Measurements from ENCODE around the gene EDIL3. TPM values are rescaled to one million over a fixed set of nuclear protein-coding genes. Genes with fewer than 3 reads are reported as not detected.

Gene EDIL3
- total and polyA plus RNA-seq, 4 donors = 8.3 to 66.0 (median 11.0) TPM

DNA sequence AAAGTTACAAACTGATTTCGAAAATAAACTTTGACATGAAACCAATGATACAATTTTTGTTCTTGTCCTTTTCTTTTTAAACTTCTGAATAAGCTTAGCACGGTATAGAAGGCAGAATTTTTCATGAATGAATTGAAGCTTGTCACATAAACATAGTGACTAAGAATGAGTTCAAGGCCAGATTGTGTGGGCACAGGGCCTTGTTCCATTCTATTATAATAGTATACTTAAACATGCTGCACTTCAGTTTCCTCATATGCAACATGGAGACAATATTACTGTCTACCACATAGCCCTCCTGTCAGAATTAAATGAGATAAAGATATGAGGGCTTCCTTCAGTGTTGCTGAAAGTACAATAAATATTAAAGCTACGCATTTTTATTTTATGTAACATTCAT lies 459.8 kb downstream of the EDIL3 start:
- H3K4me1 ChIP-seq (ENCODE audit: control insufficient read depth in 5 of 5, insufficient read depth in 5 of 5, low read length in 5 of 5) = peaks cover 0 to 13% (median 0%) of the 10 kb centered on the region in 5 donors
- no peak overlapping the region for H3K27ac ChIP-seq (ENCODE audit: low read depth in 1 of 2, low read length in 1 of 2)
- 85% methylated on average over 3 of the region's 3 CpGs for WGBS, 2 donors
- DNase-seq (no peak), ATAC-seq (ENCODE audit: insufficient read depth, low FRiP score) (no peak)
- no peak overlapping the region for H3K4me3 ChIP-seq
- TF ChIP-seq, protein P1, sequence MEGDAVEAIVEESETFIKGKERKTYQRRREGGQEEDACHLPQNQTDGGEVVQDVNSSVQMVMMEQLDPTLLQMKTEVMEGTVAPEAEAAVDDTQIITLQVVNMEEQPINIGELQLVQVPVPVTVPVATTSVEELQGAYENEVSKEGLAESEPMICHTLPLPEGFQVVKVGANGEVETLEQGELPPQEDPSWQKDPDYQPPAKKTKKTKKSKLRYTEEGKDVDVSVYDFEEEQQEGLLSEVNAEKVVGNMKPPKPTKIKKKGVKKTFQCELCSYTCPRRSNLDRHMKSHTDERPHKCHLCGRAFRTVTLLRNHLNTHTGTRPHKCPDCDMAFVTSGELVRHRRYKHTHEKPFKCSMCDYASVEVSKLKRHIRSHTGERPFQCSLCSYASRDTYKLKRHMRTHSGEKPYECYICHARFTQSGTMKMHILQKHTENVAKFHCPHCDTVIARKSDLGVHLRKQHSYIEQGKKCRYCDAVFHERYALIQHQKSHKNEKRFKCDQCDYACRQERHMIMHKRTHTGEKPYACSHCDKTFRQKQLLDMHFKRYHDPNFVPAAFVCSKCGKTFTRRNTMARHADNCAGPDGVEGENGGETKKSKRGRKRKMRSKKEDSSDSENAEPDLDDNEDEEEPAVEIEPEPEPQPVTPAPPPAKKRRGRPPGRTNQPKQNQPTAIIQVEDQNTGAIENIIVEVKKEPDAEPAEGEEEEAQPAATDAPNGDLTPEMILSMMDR (IDR thresholded peaks at IDR 0.05; ENCODE audit: control extremely low read depth, extremely low read depth) = no peak
- H3K36me3 ChIP-seq (ENCODE audit: control insufficient read depth in 4 of 4, insufficient read depth in 4 of 4, low read length in 4 of 4) = peaks cover 0 to 1% (median 0%) of the 10 kb centered on the region in 4 donors
- H3K27me3 ChIP-seq (ENCODE audit: control insufficient read depth in 3 of 3, insufficient read depth in 3 of 3, low read length in 2 of 3) = no peaks in the 10 kb centered on the region
- no peaks in the 10 kb centered on the region for H3K9me3 ChIP-seq (ENCODE audit: control insufficient read depth in 4 of 4, insufficient read depth in 3 of 4, low read length in 3 of 4)
- H3K9ac ChIP-seq (ENCODE audit: insufficient read depth in 1 of 2, low read length in 2 of 2) = no peak overlapping the region

DNA sequence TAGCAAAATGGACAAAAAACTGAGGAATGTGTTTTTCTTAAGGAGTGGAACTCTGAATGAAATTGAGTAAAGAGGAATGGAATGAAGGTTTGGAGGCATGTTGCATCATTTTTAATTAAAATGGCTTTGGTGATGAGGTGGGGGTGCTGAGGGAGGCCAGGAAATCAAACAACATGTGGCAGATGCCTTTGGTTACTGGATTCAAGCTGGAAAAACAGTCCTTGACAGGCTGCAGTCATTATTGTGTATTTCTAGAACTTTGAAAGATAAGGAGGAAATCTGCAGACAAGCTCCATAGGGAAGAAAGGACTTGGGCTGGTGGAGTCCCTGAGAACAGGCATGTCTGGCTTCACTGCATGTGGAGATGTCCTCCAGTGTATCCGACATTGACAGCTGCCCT lies 460.5 kb downstream of the EDIL3 start:
- ATAC-seq (ENCODE audit: insufficient read depth, low FRiP score) (no peak), DNase-seq (no peak)
- no peaks in the 10 kb centered on the region for H3K9me3 ChIP-seq (ENCODE audit: control insufficient read depth in 4 of 4, insufficient read depth in 3 of 4, low read length in 3 of 4)
- H3K4me1 ChIP-seq (ENCODE audit: control insufficient read depth in 5 of 5, insufficient read depth in 5 of 5, low read length in 5 of 5) = peaks cover 0 to 13% (median 0%) of the 10 kb centered on the region in 5 donors
- TF ChIP-seq, protein P1 (IDR thresholded peaks at IDR 0.05; ENCODE audit: control extremely low read depth, extremely low read depth) = no peak
- H3K9ac ChIP-seq (ENCODE audit: insufficient read depth in 1 of 2, low read length in 2 of 2) = no peak overlapping the region
- no peaks in the 10 kb centered on the region for H3K27me3 ChIP-seq (ENCODE audit: control insufficient read depth in 3 of 3, insufficient read depth in 3 of 3, low read length in 2 of 3)
- WGBS, 2 donors = 63 to 71% methylated on average over 1 of the region's 1 CpG
- H3K36me3 ChIP-seq (ENCODE audit: control insufficient read depth in 4 of 4, insufficient read depth in 4 of 4, low read length in 4 of 4) = peaks cover 0 to 1% (median 0%) of the 10 kb centered on the region in 4 donors
- no peak overlapping the region for H3K4me3 ChIP-seq
- H3K27ac ChIP-seq (ENCODE audit: low read depth in 1 of 2, low read length in 1 of 2) = no peak overlapping the region

DNA sequence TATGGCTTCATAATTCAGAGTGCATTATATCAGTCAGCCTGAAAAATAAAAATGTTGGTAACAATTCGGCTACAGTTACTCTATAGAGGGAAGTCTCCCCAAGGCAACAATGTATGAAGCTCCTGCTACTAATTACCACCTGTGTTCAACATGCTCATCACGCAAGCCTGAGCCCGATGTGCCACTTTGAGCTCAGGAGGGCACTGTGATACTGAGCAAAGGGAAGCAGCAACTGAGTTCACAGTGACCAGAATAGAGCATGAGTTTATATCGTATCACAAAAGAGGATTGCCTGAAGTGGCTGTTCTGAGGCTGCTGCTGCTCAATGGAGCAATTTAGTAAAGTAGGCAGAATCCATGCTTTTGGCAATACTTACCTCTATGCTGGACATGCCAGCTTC lies 462.0 kb downstream of the EDIL3 start:
- TF ChIP-seq, protein P1 (IDR thresholded peaks at IDR 0.05; ENCODE audit: control extremely low read depth, extremely low read depth) = no peak
- Histone ChIP-seq H3K4me1 (ENCODE audit: control insufficient read depth in 5 of 5, insufficient read depth in 5 of 5, low read length in 5 of 5) (peaks cover 0 to 13% (median 0%) of the 10 kb centered on the region in 5 donors), H3K27ac (ENCODE audit: low read depth in 1 of 2, low read length in 1 of 2) (no peak overlapping the region), H3K36me3 (ENCODE audit: control insufficient read depth in 4 of 4, insufficient read depth in 4 of 4, low read length in 4 of 4) (peaks cover 0 to 1% (median 0%) of the 10 kb centered on the region in 4 donors), H3K4me3 (no peak overlapping the region), H3K9ac (ENCODE audit: insufficient read depth in 1 of 2, low read length in 2 of 2) (no peak overlapping the region), H3K27me3 (ENCODE audit: control insufficient read depth in 3 of 3, insufficient read depth in 3 of 3, low read length in 2 of 3) (no peaks in the 10 kb centered on the region), H3K9me3 (ENCODE audit: control insufficient read depth in 4 of 4, insufficient read depth in 3 of 4, low read length in 3 of 4) (no peaks in the 10 kb centered on the region)
- DNase-seq (no peak), ATAC-seq (ENCODE audit: insufficient read depth, low FRiP score) (no peak)
- WGBS, 2 donors = 91 to 93% methylated on average over 4 of the region's 4 CpGs

DNA sequence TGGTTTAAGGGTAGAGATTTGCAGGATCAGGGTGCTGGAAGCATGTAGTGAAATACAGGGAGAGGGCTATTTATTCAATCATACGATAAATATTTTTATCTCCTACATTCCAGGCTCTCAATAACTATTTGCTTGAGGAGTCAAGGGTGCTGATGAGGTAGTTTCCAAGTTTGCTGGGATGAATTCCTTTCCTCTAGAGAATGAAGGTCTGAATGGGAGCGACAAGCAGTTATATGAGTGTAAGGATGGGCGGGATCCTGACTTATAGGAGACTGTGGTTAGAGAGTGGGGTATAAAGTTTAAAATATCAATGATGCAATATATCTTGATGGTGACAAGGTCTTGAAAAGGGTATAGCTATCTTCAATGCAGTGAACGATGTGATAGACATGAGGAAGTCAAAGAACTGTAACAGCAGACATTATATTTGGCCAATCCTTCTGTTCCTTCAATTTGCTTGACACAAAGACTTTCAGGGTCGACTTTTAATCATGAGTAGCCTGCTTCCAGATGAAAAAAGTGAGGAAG lies 462.9 kb downstream of the EDIL3 start:
- TF ChIP-seq, protein P1 (IDR thresholded peaks at IDR 0.05; ENCODE audit: control extremely low read depth, extremely low read depth) = no peak
- H3K36me3 ChIP-seq (ENCODE audit: control insufficient read depth in 4 of 4, insufficient read depth in 4 of 4, low read length in 4 of 4) = peaks cover 0 to 1% (median 0%) of the 10 kb centered on the region in 4 donors

More for the DNA sequence above, 462.9 kb downstream of the EDIL3 start:
- Histone ChIP-seq H3K4me1 (ENCODE audit: control insufficient read depth in 5 of 5, insufficient read depth in 5 of 5, low read length in 5 of 5) (peaks cover 0 to 13% (median 0%) of the 10 kb centered on the region in 5 donors), H3K27ac (ENCODE audit: low read depth in 1 of 2, low read length in 1 of 2) (no peak overlapping the region), H3K9me3 (ENCODE audit: control insufficient read depth in 4 of 4, insufficient read depth in 3 of 4, low read length in 3 of 4) (no peaks in the 10 kb centered on the region), H3K9ac (ENCODE audit: insufficient read depth in 1 of 2, low read length in 2 of 2) (no peak overlapping the region), H3K4me3 (no peak overlapping the region), H3K27me3 (ENCODE audit: control insufficient read depth in 3 of 3, insufficient read depth in 3 of 3, low read length in 2 of 3) (no peaks in the 10 kb centered on the region)
- DNase-seq = no peak
- WGBS, 2 donors = 72 to 79% methylated on average over 5 of the region's 5 CpGs
- no peak for ATAC-seq (ENCODE audit: insufficient read depth, low FRiP score)

Data from lung (tissue), 12 donors.